ENCODE measurements around the gene FPR3.

The FPR3 gene

DNA sequence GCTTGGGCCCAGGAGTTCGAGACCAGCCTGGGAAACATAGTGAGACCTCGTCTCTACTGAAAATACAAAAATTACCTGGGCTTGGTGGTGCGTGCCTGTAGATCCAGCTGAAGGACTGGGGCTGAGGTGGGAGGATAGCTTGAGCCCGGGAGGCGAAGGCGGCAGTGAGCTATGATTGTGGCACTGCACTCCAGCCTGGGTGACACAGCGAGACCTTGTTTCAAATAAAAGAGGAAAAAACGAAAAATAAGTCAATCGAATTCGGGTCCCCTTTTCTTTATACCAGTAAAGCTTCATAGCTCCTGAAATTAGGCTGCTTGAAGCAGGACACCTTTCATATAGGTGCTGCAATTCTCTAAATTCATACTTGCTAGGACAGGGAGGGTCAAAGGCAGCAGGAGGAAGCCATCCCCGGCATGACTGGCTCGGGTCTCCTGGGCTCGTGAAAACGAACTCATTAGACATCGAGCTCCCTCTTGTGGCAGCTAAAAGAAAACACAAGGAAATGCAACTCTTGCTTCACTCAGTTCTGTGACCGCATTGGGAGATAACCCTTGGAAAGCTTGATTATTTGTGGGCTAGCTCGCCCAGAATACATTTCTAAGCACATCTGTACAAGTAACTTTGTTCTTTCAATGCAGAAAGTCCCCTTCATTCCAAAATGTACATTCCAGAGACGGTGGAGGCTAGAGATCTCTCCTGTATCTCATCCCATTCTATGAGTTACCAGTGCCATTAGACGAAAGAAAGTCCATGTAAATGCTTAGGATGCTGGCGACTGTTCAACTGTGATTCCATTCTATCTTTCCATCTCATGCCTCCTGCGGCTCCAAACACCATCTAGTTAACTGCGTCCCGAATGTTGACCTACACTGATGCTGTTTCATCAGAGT lies 17.1 kb upstream of the FPR3 start:
- Mint-ChIP-seq H3K27me3 (peaks cover 45% of the 10 kb centered on the region), H3K4me1 (ENCODE audit: low read depth) (no peaks in the 10 kb centered on the region), H3K36me3 (no peaks in the 10 kb centered on the region), H3K9me3 (ENCODE audit: low read depth) (no peaks in the 10 kb centered on the region), H3K4me3 (no peak overlapping the region), H3K27ac (no peak overlapping the region)

DNA sequence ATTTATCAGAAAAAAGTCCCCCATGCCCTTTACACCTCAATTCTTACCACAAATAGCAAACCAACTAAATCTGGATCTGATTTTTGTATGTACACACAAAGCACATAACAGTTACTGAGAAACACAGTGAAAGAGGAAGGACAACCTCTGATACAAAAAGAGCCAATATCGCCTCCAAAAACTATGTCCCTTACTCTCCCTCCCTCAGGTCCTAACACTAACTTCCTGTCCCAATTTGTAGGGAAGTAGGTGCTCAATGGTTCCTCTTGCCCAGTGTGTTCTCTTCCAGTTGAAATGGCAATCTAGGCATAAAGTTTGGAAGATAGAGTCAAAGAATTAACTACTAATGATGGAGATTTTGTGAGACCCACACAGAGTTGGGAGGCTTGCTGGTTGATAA lies 15.8 kb upstream of the FPR3 start:
- H3K27me3 Mint-ChIP-seq, result peaks cover 41% of the 10 kb centered on the region
- no peaks in the 10 kb centered on the region for H3K36me3 Mint-ChIP-seq
- H3K4me1 Mint-ChIP-seq (ENCODE audit: low read depth), result no peaks in the 10 kb centered on the region

DNA sequence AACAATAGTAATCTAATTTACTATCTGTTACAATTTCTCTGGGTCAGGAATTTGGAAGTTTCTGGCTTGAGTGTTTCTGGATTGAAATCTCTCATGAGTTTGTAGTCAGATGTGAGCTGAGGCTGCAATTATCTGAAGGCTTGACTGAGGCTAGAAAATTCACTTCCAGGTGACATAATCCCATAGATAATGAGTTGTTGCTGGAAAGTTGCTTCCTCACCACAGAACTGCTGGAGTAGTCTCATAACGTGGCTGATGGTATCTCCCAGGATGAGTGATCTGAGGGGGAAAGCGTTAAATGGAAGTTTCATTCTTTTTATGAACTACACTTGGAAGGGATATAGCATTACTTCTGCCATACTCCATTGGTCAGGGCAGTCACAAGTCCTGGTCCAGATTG lies 15.3 kb upstream of the FPR3 start:
- Mint-ChIP-seq H3K9me3 (ENCODE audit: low read depth) (no peaks in the 10 kb centered on the region), H3K4me3 (no peak overlapping the region), H3K27me3 (peaks cover 41% of the 10 kb centered on the region), H3K36me3 (no peaks in the 10 kb centered on the region), H3K4me1 (ENCODE audit: low read depth) (no peaks in the 10 kb centered on the region), H3K27ac (no peak overlapping the region)

More for the DNA sequence above, 15.8 kb upstream of the FPR3 start:
- Mint-ChIP-seq H3K9me3 (ENCODE audit: low read depth) (no peaks in the 10 kb centered on the region), H3K27ac (no peak overlapping the region), H3K4me3 (no peak overlapping the region)

DNA sequence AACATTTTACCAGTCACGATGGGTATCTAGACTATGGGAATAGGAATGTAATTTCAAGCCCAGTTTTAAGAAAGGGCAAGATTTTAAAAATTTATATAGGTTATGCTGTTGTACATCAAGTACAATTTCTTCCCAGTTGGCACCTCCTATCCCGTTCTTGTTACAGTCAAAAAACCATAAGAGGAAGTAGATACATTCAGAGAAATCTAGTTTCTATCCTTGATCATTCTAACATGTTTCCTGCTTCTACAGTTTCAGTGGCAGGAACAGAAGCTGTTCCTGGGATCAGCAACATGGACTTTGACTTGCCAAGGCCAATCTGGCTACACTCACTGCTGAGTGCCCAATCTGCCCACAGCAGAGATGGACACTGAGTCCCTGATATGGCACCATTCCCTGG lies 14.7 kb upstream of the FPR3 start:
- peaks cover 36% of the 10 kb centered on the region for H3K27me3 Mint-ChIP-seq
- H3K9me3 Mint-ChIP-seq (ENCODE audit: low read depth), result no peaks in the 10 kb centered on the region
- no peaks in the 10 kb centered on the region for H3K4me1 Mint-ChIP-seq (ENCODE audit: low read depth)
- H3K4me3 Mint-ChIP-seq, result no peak overlapping the region
- no peaks in the 10 kb centered on the region for H3K36me3 Mint-ChIP-seq
- no peak overlapping the region for H3K27ac Mint-ChIP-seq

DNA sequence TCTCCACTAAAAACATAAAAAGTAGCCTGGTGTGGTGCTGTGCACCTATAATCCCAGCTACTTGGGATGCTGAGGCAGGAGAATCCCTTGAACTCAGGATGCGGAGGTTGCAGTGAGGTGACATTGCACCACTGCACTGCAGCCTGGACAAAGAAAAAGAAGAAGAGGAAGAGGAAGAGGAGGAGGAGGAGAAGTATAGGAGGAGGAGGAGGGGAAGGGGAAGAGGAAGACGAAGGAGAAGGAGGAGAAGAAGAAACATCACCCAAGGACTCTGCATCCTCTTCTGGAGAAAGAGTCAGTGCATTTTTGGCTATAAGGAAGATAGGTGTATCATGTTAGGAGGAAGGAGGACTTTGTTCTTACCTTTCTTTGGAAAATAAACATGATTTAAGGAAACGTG lies 13.0 kb upstream of the FPR3 start:
- Mint-ChIP-seq H3K27me3 (peaks cover 25% of the 10 kb centered on the region), H3K27ac (no peak overlapping the region), H3K9me3 (ENCODE audit: low read depth) (no peaks in the 10 kb centered on the region), H3K4me3 (no peak overlapping the region), H3K4me1 (ENCODE audit: low read depth) (peaks cover 1% of the 10 kb centered on the region), H3K36me3 (no peaks in the 10 kb centered on the region)

DNA sequence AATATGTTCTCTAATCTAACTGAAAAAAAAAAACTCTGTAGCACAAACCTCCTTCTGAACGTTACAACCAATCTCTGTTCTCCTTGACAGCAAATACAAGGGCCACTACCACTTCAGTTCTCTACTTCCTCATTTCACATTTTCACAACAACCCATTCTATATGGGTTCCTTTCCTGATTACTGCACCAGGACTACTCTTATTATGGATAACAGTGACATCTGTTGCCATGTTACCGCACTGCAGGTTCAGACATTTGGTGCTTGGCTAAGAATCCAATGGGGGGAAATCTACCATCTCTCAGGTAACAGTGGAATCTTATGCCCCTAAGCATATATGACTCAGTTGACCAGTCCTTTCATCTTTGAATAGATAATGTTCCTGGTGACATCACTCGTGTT lies 11.6 kb upstream of the FPR3 start:
- Mint-ChIP-seq H3K27me3 (peaks cover 20% of the 10 kb centered on the region), H3K27ac (no peak overlapping the region), H3K36me3 (no peaks in the 10 kb centered on the region), H3K9me3 (ENCODE audit: low read depth) (no peaks in the 10 kb centered on the region), H3K4me3 (no peak overlapping the region), H3K4me1 (ENCODE audit: low read depth) (peaks cover 1% of the 10 kb centered on the region)

DNA sequence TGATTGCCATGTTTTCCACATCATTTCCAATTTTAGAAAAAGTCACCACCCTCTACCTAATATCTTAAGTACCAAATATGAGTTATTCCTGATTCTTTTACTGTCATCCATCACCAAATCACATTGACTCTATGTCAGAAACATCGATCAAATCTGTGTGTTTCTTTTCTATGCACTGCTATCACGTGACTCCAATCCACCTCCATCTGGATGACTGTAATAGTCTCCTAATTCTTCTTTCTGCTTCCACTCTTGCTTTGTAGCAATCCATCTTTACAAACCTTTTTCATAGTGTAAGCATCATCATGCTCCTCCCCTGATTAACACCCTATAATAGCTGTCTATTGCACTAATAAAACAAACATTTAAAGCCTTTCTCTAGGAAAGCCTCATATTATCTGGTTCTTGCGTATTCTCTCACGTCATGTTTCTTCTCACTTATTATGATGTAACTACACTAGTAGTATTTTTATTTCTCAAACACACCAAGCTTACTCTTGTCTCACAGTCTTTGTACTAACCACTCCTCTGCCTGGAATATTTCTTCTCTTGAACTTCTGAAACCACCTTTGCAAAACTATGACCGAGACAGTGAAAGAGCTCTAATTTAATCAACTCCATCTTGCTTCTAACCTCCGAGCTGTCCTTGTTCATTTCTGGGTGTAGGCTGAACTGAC lies 10.7 kb upstream of the FPR3 start:
- no peaks in the 10 kb centered on the region for H3K9me3 Mint-ChIP-seq (ENCODE audit: low read depth)
- H3K27me3 Mint-ChIP-seq, result peaks cover 18% of the 10 kb centered on the region
- no peak overlapping the region for H3K4me3 Mint-ChIP-seq
- no peak overlapping the region for H3K27ac Mint-ChIP-seq
- H3K36me3 Mint-ChIP-seq, result no peaks in the 10 kb centered on the region
- peaks cover 1% of the 10 kb centered on the region for H3K4me1 Mint-ChIP-seq (ENCODE audit: low read depth)

DNA sequence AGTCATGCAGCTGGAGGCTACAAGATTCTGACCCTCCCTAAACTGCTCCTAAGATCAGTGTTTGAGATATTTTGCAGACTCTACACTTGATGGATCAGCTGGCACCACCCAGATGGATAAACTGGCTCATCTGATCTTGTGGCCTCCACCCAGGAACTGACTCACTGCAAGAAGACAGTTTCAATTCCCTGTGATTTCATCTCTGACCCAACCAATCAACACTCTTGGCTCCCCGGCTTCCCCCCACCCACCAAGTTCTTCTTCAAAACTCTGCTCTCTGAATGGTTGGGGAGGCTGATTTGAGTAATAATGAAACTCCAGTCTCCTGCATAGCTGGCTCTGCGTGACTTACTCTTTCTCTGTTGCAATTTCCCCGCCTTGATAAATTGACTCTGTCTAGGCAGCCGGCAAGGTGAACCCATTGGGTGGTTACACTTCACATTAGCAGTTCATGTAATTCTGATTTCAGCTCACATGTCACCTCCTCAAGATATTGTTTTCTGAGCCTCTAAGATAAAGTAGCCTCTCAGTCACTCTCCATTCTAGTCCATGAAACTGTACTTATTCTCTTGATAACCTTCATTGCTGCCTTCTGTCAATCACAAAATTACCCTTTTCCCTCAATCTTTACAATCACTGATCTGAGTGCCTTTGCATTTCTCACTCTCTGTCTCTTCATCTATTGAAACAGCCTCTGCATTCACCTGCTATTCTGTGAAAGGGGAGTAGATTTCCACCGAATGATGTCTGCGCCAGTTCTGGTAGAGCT lies 9.9 kb upstream of the FPR3 start:
- Mint-ChIP-seq H3K27me3 (peaks cover 13% of the 10 kb centered on the region), H3K4me3 (no peak overlapping the region), H3K27ac (no peak overlapping the region), H3K4me1 (ENCODE audit: low read depth) (peaks cover 1% of the 10 kb centered on the region), H3K36me3 (no peaks in the 10 kb centered on the region), H3K9me3 (ENCODE audit: low read depth) (no peaks in the 10 kb centered on the region)

DNA sequence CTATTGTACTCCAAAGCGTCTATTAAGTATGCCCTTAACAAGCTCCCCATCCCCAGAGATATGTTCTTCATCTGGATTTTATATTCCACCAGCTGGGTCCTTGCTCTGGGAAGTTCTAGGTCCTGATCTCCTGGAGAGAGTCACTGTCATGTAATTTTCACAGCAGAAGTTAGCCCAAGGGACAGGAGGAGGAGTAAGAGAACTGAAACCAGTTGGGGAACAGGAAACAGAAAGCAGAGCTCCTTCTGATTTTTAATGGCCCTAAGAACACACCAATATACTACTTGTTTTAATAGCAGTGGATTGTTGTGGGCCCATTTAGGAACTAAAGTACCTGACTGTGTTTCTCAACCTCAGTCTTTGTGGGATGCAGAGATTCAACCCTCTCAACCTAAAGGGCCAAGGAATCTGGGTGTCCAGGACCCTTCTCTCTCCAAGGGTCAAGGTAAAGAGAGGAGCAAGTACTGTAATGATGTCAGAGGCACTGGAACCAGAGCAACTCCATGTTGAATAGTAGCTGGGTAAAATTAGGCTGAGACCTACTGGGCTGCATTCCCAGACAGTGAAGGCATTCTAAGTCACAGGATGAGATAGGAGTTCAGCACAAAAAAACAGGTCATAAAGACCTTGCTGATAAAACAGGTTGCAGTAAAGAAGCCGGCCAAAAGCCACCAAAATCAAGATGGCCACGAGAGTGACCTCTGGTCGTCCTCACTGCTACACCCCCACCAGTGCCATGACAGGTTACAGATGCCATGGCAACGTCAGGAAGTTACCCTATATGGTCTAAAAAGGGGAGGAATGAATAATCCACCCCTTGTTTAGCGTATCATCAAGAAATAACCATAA lies 8.1 kb upstream of the FPR3 start:
- Mint-ChIP-seq H3K4me1 (ENCODE audit: low read depth) (peaks cover 1% of the 10 kb centered on the region), H3K27me3 (peaks cover 13% of the 10 kb centered on the region), H3K9me3 (ENCODE audit: low read depth) (no peaks in the 10 kb centered on the region), H3K4me3 (no peak overlapping the region), H3K36me3 (no peaks in the 10 kb centered on the region), H3K27ac (no peak overlapping the region)

DNA sequence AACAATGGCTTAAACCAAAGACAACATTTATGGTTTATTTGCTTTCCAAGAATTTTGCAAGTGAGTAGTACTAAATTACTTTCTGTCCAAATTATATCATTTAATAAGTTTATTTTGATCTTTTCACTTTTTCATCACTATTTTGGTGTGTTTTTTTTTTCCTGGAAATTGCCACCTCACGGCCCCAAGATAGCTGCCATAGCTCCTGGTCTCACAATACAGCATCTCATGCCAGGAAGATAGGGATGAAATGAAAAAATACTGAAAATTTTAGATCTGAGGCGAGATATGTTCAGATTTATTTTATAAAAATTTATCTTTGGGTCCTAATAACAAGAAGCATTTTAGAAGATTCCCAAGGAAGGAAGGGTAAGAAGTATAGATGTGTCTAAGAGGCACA lies 6.9 kb upstream of the FPR3 start:
- H3K4me3 Mint-ChIP-seq, result no peak overlapping the region
- no peak overlapping the region for H3K27ac Mint-ChIP-seq
- H3K9me3 Mint-ChIP-seq (ENCODE audit: low read depth), result no peaks in the 10 kb centered on the region
- H3K27me3 Mint-ChIP-seq, result peaks cover 8% of the 10 kb centered on the region
- no peaks in the 10 kb centered on the region for H3K36me3 Mint-ChIP-seq
- peaks cover 1% of the 10 kb centered on the region for H3K4me1 Mint-ChIP-seq (ENCODE audit: low read depth)

DNA sequence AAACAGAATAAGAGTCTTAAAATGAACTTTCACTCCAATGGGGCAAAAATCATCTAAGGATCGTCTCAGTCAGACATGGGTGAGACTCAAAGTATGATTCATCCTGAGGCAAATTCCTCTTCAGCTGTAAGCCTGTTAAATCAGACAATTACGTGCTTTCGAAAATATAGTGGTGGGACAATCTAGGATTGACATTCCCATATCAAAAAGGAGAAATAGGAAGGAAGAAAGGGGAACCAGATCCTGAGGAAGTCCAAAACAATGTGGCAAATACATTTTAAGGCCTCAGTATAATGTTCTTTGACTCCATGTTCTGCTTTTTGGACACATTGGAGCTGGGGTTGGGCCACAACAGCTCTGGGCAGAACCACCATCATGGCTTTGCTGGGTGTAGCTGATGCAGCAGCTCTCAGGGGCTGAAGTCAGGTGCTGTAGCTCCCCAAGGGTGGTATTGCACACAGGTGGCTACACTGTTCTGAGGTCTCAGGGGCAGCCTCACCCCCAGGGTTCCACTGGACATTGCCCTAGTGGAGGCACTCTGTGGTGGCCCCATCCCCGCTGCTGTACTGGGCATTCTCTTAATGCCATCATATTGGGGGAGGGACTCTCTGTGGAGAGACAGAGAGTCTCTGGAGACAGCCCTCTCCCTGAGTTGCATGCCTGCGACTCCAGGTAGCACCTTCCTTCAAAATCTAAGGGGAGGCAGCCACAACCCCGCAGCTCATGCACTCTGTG lies 5.7 kb upstream of the FPR3 start:
- no peaks in the 10 kb centered on the region for H3K36me3 Mint-ChIP-seq

DNA sequence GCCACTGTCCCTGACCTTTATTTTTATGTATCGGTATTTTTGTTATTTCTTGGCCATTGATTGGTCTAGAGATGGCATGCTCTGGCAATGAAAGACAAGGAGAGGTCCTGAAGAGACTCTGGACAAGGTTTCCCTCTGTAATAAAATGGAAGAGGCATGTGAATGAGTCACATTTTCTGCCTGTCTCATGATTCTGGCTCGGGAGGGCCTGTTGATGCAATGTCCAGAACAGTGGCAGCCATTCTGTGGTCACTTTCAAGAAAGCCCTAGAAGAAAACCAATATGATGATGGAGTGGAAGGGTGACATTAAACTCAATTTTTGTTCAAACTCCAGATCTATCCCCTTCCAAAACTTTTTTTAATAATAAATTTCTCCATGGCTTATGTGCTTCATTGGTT lies 2.0 kb upstream of the FPR3 start:
- no peaks in the 10 kb centered on the region for H3K4me1 Mint-ChIP-seq (ENCODE audit: low read depth)

More for the DNA sequence above, 5.7 kb upstream of the FPR3 start:
- Mint-ChIP-seq H3K27ac (no peak overlapping the region), H3K4me1 (ENCODE audit: low read depth) (peaks cover 1% of the 10 kb centered on the region), H3K27me3 (peaks cover 10% of the 10 kb centered on the region), H3K4me3 (no peak overlapping the region), H3K9me3 (ENCODE audit: low read depth) (no peaks in the 10 kb centered on the region)

DNA sequence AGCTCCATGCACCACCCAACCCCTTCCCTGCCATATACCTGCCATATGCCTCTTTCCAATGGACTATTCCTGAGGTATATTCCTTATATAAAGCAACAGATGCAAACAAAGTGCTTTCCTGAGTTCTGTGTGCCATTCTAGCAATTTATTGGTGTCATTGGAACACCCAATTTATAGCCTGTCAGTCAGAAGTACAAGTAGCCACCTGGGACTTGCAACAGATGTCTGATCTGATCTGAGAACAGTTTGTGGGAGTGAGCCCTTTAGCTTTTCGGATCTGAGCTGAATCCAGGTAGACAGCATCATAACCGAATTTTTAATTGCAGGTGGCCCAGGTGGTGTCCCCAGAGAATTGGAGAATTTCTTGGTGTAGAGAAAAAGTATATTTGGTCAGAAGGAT lies 963 bp upstream of the FPR3 start:
- H3K4me1 Mint-ChIP-seq (ENCODE audit: low read depth), result no peaks in the 10 kb centered on the region
- H3K9me3 Mint-ChIP-seq (ENCODE audit: low read depth), result peaks cover 3% of the 10 kb centered on the region
- H3K27ac Mint-ChIP-seq, result no peak overlapping the region
- no peak overlapping the region for H3K4me3 Mint-ChIP-seq
- H3K36me3 Mint-ChIP-seq, result no peaks in the 10 kb centered on the region
- peaks cover 17% of the 10 kb centered on the region for H3K27me3 Mint-ChIP-seq

More for the DNA sequence above, 2.0 kb upstream of the FPR3 start:
- Mint-ChIP-seq H3K4me3 (no peak overlapping the region), H3K36me3 (no peaks in the 10 kb centered on the region), H3K9me3 (ENCODE audit: low read depth) (peaks cover 3% of the 10 kb centered on the region), H3K27me3 (peaks cover 17% of the 10 kb centered on the region), H3K27ac (no peak overlapping the region)

DNA sequence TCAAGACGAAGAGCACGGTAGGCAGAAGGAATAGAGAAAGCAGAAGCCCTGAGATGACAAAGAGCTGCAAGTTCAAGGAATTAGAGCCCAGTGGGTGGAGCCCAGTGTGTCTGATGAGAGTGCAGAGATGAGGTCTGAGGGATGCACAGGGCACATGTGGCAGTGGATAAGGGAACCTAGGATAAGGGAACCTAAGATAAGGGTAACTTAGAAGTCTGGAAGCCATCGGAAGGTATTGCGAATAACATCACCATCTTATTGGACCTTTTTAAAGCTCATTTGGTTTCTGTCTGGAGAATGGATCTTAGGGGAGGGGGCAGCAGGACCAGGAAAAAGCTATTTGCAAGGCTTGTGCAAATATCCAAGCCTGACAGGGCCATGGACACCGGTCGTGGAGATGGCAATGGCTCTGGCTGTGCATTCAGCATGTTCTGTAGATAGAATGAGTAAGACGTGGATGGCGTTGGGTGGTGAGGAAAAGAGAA lies 1.3 kb downstream of the FPR3 start:
- Mint-ChIP-seq H3K27ac (no peak overlapping the region), H3K4me3 (no peak overlapping the region), H3K4me1 (ENCODE audit: low read depth) (no peaks in the 10 kb centered on the region), H3K9me3 (ENCODE audit: low read depth) (peaks cover 3% of the 10 kb centered on the region), H3K36me3 (no peaks in the 10 kb centered on the region), H3K27me3 (peaks cover 18% of the 10 kb centered on the region)
